ENCODE results near the gene HAUS8. TPM values are rescaled to one million over a fixed set of nuclear protein-coding genes. Genes with fewer than 3 reads are reported as not detected.

The HAUS8 gene
- total and polyA plus RNA-seq, 10 of the 15 experiments (the other 5 are each of a cell fraction or from before 2014, with no cell fraction given) = 22.7 to 43.9 (median 34.4) TPM

DNA sequence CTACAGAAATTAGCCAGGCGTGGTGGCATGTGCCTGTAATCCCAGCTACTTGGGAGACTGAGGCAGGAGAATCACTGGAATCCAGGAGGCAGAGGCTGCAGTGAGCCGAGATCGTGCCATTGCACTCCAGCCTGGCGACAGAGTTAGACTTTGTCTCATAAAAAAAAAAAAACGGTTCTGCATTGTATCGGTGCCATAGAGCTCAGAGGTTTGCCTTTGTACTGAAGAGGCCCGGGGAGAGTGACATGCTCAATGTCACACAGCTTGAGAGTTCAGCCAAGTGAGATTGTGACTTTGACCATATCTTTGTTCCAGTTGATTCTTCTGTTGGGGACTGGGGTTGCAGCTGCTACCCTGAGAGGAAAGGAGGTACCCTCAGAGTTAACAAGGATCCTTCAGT is 4.3 kb downstream of the HAUS8 start:
- in situ Hi-C loops (cut with MboI) = loop anchor here (5.0 kb wide), 1 partner anchor 216 kb away; no protein-coding TSS in a partner anchor
- TF ChIP-seq HDGF (IDR thresholded peaks at IDR 0.05) (no peak), SP1 (IDR thresholded peaks at IDR 0.05; ENCODE audit: low read depth, low read length) (no peak), POU2F2 (IDR thresholded peaks at IDR 0.05; ENCODE audit: borderline replicate concordance, low read depth, low read length) (no peak), SREBF2 (IDR thresholded peaks at IDR 0.05; ENCODE audit: low read length) (no peak), HDAC2 (IDR thresholded peaks at IDR 0.05) (no peak), NR2C1 (IDR thresholded peaks at IDR 0.05) (no peak), MEF2B (IDR thresholded peaks at IDR 0.05; ENCODE audit: partially characterized antibody, poor library complexity, severe bottlenecking) (no peak), MEF2A (IDR thresholded peaks at IDR 0.05; ENCODE audit: insufficient read depth, low read depth, low read length) (no peak), BRCA1 (IDR thresholded peaks at IDR 0.05; ENCODE audit: low read depth, low read length) (no peak), IKZF2 (IDR thresholded peaks at IDR 0.05) (no peak), ASH2L (IDR thresholded peaks at IDR 0.05; ENCODE audit: borderline replicate concordance, low read depth) (no peak), POLR2A (IDR thresholded peaks at IDR 0.05; ENCODE audit: low read depth, low read length) (no peak), SUZ12 (IDR thresholded peaks at IDR 0.05; ENCODE audit: unreplicated experiment) (no peak), HCFC1 (IDR thresholded peaks at IDR 0.05; ENCODE audit: low read length) (no peak), ZSCAN29 (IDR thresholded peaks at IDR 0.05) (no peak)
- TF ChIP-seq, protein P1, sequence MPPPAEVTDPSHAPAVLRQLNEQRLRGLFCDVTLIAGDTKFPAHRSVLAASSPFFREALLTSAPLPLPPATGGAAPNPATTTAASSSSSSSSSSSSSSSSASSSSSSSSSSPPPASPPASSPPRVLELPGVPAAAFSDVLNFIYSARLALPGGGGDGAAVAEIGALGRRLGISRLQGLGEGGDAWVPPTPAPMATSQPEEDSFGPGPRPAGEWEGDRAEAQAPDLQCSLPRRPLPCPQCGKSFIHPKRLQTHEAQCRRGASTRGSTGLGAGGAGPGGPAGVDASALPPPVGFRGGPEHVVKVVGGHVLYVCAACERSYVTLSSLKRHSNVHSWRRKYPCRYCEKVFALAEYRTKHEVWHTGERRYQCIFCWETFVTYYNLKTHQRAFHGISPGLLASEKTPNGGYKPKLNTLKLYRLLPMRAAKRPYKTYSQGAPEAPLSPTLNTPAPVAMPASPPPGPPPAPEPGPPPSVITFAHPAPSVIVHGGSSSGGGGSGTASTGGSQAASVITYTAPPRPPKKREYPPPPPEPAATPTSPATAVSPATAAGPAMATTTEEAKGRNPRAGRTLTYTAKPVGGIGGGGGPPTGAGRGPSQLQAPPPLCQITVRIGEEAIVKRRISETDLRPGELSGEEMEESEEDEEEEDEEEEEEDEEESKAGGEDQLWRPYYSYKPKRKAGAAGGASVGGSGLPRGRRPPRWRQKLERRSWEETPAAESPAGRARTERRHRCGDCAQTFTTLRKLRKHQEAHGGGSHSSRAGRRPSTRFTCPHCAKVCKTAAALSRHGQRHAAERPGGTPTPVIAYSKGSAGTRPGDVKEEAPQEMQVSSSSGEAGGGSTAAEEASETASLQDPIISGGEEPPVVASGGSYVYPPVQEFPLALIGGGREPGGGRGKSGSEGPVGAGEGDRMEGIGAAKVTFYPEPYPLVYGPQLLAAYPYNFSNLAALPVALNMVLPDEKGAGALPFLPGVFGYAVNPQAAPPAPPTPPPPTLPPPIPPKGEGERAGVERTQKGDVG (CRISPR knock-in tag; IDR thresholded peaks at IDR 0.05) = no peak
- TF ChIP-seq, protein P2, sequence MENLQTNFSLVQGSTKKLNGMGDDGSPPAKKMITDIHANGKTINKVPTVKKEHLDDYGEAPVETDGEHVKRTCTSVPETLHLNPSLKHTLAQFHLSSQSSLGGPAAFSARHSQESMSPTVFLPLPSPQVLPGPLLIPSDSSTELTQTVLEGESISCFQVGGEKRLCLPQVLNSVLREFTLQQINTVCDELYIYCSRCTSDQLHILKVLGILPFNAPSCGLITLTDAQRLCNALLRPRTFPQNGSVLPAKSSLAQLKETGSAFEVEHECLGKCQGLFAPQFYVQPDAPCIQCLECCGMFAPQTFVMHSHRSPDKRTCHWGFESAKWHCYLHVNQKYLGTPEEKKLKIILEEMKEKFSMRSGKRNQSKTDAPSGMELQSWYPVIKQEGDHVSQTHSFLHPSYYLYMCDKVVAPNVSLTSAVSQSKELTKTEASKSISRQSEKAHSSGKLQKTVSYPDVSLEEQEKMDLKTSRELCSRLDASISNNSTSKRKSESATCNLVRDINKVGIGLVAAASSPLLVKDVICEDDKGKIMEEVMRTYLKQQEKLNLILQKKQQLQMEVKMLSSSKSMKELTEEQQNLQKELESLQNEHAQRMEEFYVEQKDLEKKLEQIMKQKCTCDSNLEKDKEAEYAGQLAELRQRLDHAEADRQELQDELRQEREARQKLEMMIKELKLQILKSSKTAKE (IDR thresholded peaks at IDR 0.05; ENCODE audit: low read depth, poor library complexity, severe bottlenecking) = no peak
- TF ChIP-seq, protein P3, sequence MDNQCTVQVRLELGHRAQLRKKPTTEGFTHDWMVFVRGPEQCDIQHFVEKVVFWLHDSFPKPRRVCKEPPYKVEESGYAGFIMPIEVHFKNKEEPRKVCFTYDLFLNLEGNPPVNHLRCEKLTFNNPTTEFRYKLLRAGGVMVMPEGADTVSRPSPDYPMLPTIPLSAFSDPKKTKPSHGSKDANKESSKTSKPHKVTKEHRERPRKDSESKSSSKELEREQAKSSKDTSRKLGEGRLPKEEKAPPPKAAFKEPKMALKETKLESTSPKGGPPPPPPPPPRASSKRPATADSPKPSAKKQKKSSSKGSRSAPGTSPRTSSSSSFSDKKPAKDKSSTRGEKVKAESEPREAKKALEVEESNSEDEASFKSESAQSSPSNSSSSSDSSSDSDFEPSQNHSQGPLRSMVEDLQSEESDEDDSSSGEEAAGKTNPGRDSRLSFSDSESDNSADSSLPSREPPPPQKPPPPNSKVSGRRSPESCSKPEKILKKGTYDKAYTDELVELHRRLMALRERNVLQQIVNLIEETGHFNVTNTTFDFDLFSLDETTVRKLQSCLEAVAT (IDR thresholded peaks at IDR 0.05) = no peak
- Histone ChIP-seq H3K79me2 (ENCODE audit: control insufficient read depth, insufficient read depth, low read length) (peaks cover 44% of the 10 kb centered on the region), H3K27ac (ENCODE audit: control insufficient read depth, insufficient read depth) (no peak overlapping the region), H3K9ac (ENCODE audit: control insufficient read depth, insufficient read depth, low read length) (no peak overlapping the region), H3K27me3 (replicated peaks in 1 of 2; ENCODE audit: control insufficient read depth in 2 of 2, insufficient read depth in 2 of 2, low read length in 1 of 2) (no peaks in the 10 kb centered on the region), H3K4me1 (ENCODE audit: control insufficient read depth, insufficient read depth, low read length) (peaks cover 26% of the 10 kb centered on the region), H4K20me1 (ENCODE audit: control insufficient read depth, insufficient read depth) (no peaks in the 10 kb centered on the region), H3K9me3 (replicated peaks; ENCODE audit: control insufficient read depth, insufficient read depth, low read length) (no peaks in the 10 kb centered on the region), H3K4me3 (no peak overlapping the region), H3K36me3 (ENCODE audit: control insufficient read depth in 2 of 2, insufficient read depth in 2 of 2, low read length in 1 of 2) (peaks cover 3 to 15% of the 10 kb centered on the region in 2 experiments; a peak in 3 of 4 replicates), H2AFZ (ENCODE audit: control insufficient read depth, low read depth, low read length) (no peak overlapping the region), H3K4me2 (ENCODE audit: control insufficient read depth, insufficient read depth) (no peak overlapping the region)
- DNase-seq (ENCODE audit: low read depth, low spot score) = no peak
- no peak for ATAC-seq
- ChIA-PET RAD21 (ENCODE audit: unreplicated experiment) (interaction anchor here (0.7 to 1.6 kb wide), 2 partner anchors 113 to 235 kb away, joined by 3 to 7 read pairs; no protein-coding TSS in a partner anchor), CTCF (interaction anchor here (0.6 kb wide), 1 partner anchor 11 kb away, joined by 4 read pairs; no protein-coding TSS in a partner anchor), SMC1A (ENCODE audit: uncharacterized antibody, unreplicated experiment) (interaction anchor here (1.4 to 2.1 kb wide), 3 partner anchors 190 to 210 kb away, joined by 3 to 9 read pairs (median 6); partner anchors contain the start of gene ANKLE1), POLR2A (interaction anchor here (0.5 to 0.6 kb wide), 2 partner anchors 19 to 99 kb away, joined by 4 to 7 read pairs; no protein-coding TSS in a partner anchor)
- WGBS (ENCODE audit: insufficient coverage, insufficient replicate concordance, low lambda C conversion rate, missing lambda C conversion rate) = 93% methylated on average over 7 of the region's 7 CpGs
- no peak for FAIRE-seq
- intact Hi-C loops (cut with micrococcal nuclease; ENCODE audit: unreplicated experiment) = no loop called here
- no TSS peak for BruUV-seq (replicated peaks)
